Spleen (tissue), 7 donors: ENCODE measurements around the gene TMCC3.

Experiments
- CTCF ChIP-seq, 11 experiments: fragments of 200-600 bp in 7 of 11; fragments of 450-650 bp in 4 of 11; sonication (generic) in 4 of 11; IDR thresholded peaks in 8 of 11; conservative IDR thresholded peaks in 3 of 11; 1 replicate in 7 of 11; 2 replicates in 4 of 11; pipeline versions ENCODE4 v1.4.0 to v1.8.0; 2016 to 2021; ENCODE audit warnings: antibody characterized with exemption in 11 of 11, inconsistent platforms in 4 of 11, mild to moderate bottlenecking in 1 of 11
- POLR2A ChIP-seq, 3 donors: fragments of 450-650 bp; IDR thresholded peaks; one replicate each; pipeline ENCODE4 v1.5.1; 2017; ENCODE audit warnings: antibody characterized with exemption in 3 of 3, mild to moderate bottlenecking in 1 of 3
- POLR2AphosphoS5 ChIP-seq, 3 donors: sonication (generic); formaldehyde crosslinking; IDR thresholded peaks; one replicate each; pipeline ENCODE4 v1.5.1; 2017; ENCODE audit warnings: antibody characterized with exemption in 3 of 3
- donor health status: DM: no; HTN: no; CAD: no; lungs with moderate emphysema.
- donor health status: DM: no; HTN: no; CAD: no.
- donor health status: DM: no; HTN: no; CAD: no.

- TF ChIP-seq POLR2AphosphoS5 (IDR thresholded peaks at IDR 0.05) (no peak), CTCF (IDR thresholded peaks at IDR 0.05 in 8 of 11, conservative IDR thresholded peaks at IDR 0.05 in 3 of 11) (no peak), POLR2A (IDR thresholded peaks at IDR 0.05) (no peak)
Measured at GRCh38 chr12:94553130-94553519, 97.2 kb downstream of the TMCC3 start.
